HG02885 (cell line): Measurements from ENCODE around the gene AZU1.
"Not testable (repeated sequence)": the region's sequence is repeated elsewhere in the genome, so short reads cannot be mapped to it uniquely, and the experiment has no call there.

Source experiments
- ATAC-seq: cut with Tn5 transposase; IDR thresholded peaks from one replicate; pipeline ENCODE4 v1.9.1; 2021; ENCODE audit warnings: mild to moderate bottlenecking; ENCODE audit not compliant: unreplicated experiment, poor library complexity

AZU1 gene

DNA sequence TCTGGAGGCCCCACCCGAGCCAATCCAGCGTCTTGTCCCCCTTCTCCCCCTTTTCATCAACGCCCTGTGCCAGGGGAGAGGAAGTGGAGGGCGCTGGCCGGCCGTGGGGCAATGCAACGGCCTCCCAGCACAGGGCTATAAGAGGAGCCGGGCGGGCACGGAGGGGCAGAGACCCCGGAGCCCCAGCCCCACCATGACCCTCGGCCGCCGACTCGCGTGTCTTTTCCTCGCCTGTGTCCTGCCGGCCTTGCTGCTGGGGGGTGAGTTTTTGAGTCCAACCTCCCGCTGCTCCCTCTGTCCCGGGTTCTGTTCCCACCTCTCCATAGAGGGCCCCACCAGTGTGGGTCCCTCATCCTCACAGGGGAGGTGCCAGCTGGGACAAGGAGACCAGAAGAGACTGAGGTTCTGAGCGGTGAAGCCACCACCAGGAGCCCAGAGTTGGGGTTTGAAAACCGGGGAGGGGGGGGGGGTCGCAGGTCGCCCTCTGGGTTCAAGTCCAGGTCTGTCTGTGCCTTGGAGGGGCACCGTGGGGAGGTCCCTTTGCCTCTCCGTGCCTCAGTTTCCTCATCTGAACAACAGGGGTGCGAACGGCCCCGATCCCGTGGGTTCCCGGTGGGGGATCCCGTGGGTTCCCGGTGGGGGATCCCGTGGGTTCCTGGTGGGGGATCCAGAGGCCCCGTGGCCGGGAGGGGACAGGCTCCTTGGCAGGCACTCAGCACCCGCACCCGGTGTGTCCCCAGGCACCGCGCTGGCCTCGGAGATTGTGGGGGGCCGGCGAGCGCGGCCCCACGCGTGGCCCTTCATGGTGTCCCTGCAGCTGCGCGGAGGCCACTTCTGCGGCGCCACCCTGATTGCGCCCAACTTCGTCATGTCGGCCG lies 24.7 kb downstream of the AZU1 start, which contains the start of gene ELANE:
ELANE (plus strand) TSS at position 168 of the 878 bp plus-strand sequence; CDS start at position 194, 26 bp downstream.
- ATAC-seq = no peak

- ATAC-seq = no peak
Measured at GRCh38 chr19:853014-853585, 25.5 kb downstream of the AZU1 start.

GRCh38 chr19:853614-854220 lies 26.1 kb downstream of the AZU1 start:
- not testable (repeated sequence) for ATAC-seq

DNA sequence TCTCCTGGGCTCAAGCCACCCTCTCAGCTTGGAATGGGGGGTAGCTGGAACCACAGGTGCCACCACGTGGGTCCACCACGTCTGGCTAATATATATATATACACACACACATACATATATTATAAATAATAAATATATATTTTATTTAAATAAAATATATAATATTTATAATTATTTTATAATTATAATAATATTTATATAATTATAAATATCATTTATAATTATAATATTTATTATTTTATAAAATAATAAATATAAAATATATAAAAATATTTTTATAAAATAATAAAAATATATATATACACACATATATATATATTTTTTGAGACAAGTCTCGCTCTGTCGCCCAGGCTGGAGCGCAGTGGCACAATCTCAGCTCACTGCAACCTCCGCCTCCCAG lies 26.9 kb downstream of the AZU1 start:
- no peak for ATAC-seq

- no peak for ATAC-seq
Measured at GRCh38 chr19:855142-855541, 27.5 kb downstream of the AZU1 start.

DNA sequence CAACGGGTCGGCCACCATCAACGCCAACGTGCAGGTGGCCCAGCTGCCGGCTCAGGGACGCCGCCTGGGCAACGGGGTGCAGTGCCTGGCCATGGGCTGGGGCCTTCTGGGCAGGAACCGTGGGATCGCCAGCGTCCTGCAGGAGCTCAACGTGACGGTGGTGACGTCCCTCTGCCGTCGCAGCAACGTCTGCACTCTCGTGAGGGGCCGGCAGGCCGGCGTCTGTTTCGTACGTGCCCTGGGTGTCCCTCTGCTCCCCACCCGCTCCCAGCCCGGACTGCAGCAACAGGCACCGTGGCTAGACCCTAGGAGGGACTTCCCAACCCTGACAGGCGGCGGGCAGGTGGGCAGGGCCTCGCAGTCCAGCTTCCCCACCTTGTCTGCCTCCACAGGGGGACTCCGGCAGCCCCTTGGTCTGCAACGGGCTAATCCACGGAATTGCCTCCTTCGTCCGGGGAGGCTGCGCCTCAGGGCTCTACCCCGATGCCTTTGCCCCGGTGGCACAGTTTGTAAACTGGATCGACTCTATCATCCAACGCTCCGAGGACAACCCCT lies 28.0 kb downstream of the AZU1 start:
- ATAC-seq = no peak

- ATAC-seq = no peak
Measured at GRCh38 chr19:858284-858683, 30.6 kb downstream of the AZU1 start.

DNA sequence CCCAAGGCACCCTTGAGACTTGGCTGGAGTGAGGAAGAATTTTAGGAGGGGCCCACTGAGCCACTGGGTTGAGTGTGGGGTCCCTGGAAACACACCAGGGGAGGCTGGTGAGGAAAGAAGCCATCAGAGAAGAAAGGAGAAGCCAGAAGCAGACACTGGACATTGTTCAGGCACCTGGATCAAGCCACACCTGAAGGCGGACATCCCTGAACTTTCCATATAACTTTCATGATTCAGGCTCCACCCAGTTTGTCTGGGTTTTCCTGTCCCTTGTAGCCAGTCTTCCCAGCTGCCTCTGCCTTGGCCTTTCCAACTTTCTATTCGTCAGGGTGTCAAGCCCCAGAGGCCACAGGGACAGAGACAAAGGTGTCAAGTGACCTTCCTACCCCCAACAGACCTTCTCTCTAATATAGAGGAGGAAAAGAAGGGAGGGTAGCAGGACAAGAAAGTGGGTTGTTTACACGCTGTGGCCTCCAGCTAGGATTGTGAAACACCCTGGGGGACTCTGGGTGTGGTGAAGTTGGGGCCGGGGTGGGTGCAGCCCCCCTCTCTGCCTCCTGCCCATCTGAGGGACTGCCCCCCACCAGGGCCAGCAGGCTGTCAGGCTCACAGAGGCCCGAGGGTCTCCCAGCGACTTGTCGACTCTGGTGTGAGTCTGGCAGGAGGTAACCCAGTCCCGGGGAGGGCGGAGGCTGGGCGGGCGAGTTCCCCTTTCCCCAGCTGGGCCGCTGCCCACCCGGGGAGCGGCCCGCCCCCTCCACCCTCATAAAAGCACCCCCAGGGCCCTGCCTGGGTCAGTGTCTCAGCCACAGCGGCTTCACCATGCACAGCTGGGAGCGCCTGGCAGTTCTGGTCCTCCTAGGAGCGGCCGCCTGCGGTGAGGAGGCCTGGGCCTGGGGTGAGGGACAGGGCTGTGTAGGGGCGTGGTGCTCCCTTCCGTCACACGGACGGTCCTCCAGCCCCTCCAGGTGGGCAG lies 31.5 kb downstream of the AZU1 start, which contains the start of gene CFD:
CFD (plus strand) TSS at position 797 of the 976 bp plus-strand sequence; CDS start at position 823, 26 bp downstream.
- ATAC-seq = no peak

- ATAC-seq = no peak
Measured at GRCh38 chr19:861141-861755, 33.6 kb downstream of the AZU1 start.

- no peak for ATAC-seq
Measured at GRCh38 chr19:861756-862580, 34.3 kb downstream of the AZU1 start.

GRCh38 chr19:862581-863314 lies 35.1 kb downstream of the AZU1 start:
- ATAC-seq = no peak

DNA sequence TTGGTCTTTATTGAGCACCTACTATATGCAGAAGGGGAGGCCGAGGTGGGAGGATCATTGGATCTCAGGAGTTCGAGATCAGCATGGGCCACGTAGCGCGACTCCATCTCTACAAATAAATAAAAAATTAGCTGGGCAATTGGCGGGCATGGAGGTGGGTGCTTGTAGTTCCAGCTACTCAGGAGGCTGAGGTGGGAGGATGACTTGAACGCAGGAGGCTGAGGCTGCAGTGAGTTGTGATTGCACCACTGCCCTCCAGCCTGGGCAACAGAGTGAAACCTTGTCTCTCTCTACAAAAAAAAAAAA lies 35.6 kb downstream of the AZU1 start:
- no peak for ATAC-seq

DNA sequence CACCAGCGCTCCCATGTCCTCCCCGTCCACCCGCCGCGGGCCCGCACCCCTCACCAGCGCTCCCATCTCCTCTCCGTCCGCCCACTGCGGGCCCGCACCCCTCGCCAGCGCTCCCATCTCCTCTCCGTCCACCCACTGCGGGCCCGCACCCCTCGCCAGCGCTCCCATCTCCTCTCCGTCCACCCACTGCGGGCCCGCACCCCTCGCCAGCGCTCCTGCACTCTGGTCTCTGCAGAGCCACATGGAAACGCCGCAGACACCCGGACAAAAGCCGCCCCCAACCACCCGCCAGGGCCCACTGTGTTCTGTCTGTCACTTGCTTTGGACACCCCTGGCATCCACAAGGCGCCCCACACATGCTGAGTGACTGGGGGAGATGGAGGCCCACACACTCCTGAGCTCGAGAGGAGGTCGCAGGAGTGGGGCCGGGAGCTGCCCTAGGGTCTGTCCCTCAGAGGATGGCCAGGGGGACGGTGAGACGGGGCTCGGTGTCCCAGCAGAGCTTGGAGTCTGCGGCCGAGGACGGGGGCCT lies 39.2 kb downstream of the AZU1 start:
- ATAC-seq = no peak

DNA sequence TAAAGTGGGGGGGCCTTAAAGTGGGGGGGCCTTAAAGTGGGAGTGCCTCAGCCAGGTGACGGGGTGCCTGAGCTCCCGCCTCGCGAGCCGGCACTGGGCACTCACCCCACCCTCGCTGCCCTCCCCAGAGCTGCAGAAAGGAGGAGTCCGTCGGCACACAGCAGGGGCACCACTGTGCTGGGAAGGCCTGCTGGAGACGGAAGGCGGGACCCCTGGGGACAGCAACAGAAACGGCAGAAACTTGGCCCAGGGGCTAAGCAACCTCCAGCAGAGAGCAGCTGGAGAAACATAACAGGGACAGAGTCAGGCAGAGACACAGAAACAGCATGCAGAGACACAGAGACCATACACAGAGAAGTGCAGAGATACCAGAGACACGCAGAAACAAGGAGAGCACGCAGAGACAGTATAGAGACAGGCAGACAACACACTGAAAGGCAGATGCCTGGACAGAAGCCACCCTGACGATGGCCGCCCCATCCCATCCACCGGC lies 39.7 kb downstream of the AZU1 start:
- no peak for ATAC-seq

GRCh38 chr19:867855-868457 lies 40.3 kb downstream of the AZU1 start:
- no peak for ATAC-seq

DNA sequence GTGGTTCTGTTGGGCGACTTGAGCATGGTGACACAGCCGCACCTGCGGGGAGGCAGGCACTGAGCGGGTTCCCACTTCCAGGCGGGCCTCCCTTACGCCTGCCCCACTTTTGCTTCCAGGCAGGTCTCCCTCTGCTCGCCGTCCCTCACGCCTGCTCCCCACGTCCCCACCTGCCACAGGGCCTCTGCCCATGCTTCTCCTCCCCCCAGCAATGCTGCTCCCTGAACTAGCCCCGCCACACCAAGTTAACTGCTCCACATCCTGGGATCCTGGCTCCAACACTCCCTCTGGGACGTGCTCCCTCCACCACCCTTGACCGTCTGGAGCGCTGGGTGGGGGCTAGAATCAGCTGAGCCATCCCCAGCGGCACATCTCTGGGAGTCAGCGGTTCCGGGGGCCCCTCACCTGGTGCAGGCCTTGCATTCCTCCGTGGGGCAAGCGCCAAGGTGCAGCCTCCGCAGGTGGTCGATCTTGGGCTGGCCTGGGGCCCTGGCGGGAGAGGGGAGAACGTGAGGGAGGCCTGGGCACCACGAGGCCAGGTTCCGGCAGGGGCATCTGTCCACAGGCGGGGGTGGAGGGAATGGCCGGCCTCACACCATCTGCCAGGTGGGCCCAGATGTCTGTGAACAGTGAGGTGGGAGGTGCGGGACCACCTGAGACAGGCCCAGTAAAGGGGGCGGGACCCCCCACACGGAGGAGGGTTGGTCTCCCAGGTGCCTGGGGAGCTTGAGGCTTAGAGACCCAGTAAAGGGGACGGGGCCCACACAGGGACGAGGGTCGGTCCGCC lies 41.0 kb downstream of the AZU1 start:
- no peak for ATAC-seq
